OCI-LY1 (cell line): Measurements from ENCODE around the gene ATP8A2.

ENCODE experiments used
- CTCF ChIP-seq: fragments of 200-600 bp; sonication (generic), shearing (Covaris generic); IDR thresholded peaks from 2 replicates; pipeline ENCODE4 v1.5.1; 2017; ENCODE audit warnings: mild to moderate bottlenecking, antibody characterized with exemption, low read length, moderate library complexity, mixed read lengths
- EZH2 ChIP-seq: fragments of 200-600 bp; sonication (generic), shearing (Covaris generic); IDR thresholded peaks from 2 replicates; pipeline ENCODE4 v1.8.0; 2017; ENCODE audit warnings: borderline replicate concordance, mixed run types, mild to moderate bottlenecking, antibody characterized with exemption, low read length, moderate library complexity, mixed read lengths

GRCh38 chr13:25561812-25562211 lies 190.0 kb downstream of the ATP8A2 start:
- no peak for TF ChIP-seq CTCF
- TF ChIP-seq EZH2: no peak
